ENCODE data around the gene EMX1.

Gene EMX1

DNA sequence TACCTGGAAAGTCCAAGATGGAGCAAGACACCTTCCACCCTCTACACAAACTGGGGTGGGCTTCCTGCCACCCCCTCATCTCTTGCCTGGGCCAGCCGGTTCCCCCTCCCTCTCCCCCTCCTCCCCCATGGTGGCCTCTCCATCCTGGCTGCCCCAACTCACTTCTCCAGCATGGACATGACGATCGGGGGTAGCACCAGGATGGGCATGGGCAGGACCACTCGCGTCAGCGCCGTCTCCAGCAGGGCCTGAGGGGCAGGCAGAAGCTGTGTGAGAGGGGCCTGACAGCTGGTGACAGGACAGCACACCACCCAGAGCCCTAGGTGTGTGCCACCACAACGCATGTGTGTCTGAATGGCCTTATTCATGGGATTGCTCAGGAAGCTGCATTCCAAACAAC, 51.0 kb downstream of the EMX1 start:
- H3K36me3 ChIP-seq (ENCODE audit: insufficient read depth, low read length): peaks cover 7% of the 10 kb centered on the region
- no peaks in the 10 kb centered on the region for H3K4me1 ChIP-seq (ENCODE audit: insufficient read depth, low read length)
- H3K27ac ChIP-seq (ENCODE audit: low read depth, low read length): no peak overlapping the region
- no peaks in the 10 kb centered on the region for H3K27me3 ChIP-seq (ENCODE audit: control insufficient read depth in 1 of 2, insufficient read depth in 2 of 2, low read length in 2 of 2)
- no peak overlapping the region for H3K9ac ChIP-seq (ENCODE audit: low read length)
- H3K9me3 ChIP-seq (ENCODE audit: low read length): no peaks in the 10 kb centered on the region
- no peak overlapping the region for H3K4me3 ChIP-seq (ENCODE audit: low read depth in 1 of 2, low read length in 2 of 2)

DNA sequence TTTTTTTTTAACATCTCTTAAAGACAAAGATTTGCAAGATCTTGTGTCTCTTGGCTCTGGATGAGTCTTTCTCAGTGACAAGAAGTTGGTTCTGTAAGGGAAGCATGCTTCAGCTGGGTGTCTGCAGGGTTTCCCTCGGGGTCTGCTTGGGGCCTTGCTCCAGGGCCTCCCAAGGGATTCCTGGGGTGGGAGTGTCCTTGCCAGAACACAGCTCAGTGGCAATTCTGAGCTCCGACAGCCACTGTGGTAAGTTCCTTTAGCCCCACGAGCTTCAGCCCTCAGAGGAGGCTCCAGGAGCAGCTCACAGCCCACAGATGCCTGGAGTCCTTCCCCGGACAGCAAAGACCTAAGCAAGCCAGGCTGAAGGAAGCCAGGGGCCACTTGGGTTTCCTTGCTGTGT, 52.4 kb downstream of the EMX1 start:
- H3K4me3 ChIP-seq (ENCODE audit: low read depth in 1 of 2, low read length in 2 of 2): no peak overlapping the region
- no peaks in the 10 kb centered on the region for H3K9me3 ChIP-seq (ENCODE audit: low read length)
- no peaks in the 10 kb centered on the region for H3K4me1 ChIP-seq (ENCODE audit: insufficient read depth, low read length)
- no peak overlapping the region for H3K9ac ChIP-seq (ENCODE audit: low read length)
- no peak overlapping the region for H3K27ac ChIP-seq (ENCODE audit: low read depth, low read length)
- peaks cover 7% of the 10 kb centered on the region for H3K36me3 ChIP-seq (ENCODE audit: insufficient read depth, low read length)
- H3K27me3 ChIP-seq (ENCODE audit: control insufficient read depth in 1 of 2, insufficient read depth in 2 of 2, low read length in 2 of 2): no peaks in the 10 kb centered on the region

DNA sequence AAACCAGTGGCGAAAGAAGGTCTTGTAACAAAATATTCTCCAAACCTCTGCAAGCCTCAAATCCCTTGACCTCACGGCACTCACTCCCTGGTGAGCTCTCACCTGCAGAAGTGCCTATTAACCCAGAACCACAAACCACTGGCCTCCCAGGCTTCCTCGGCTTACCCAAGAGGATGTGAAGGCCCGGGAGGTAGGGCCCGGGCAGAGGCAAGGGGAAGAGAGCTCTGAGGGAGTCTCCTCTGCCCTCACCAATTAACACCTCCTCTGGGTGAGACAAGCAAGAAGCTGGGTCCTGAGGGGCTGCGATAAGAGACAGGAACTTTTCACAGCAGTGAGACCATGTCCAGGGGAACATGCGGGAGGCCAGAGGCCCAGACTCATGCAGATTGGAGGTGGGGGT, 53.7 kb downstream of the EMX1 start:
- peaks cover 7% of the 10 kb centered on the region for H3K36me3 ChIP-seq (ENCODE audit: insufficient read depth, low read length)
- H3K4me3 ChIP-seq (ENCODE audit: low read depth in 1 of 2, low read length in 2 of 2): no peak overlapping the region
- H3K4me1 ChIP-seq (ENCODE audit: insufficient read depth, low read length): no peaks in the 10 kb centered on the region
- no peaks in the 10 kb centered on the region for H3K27me3 ChIP-seq (ENCODE audit: control insufficient read depth in 1 of 2, insufficient read depth in 2 of 2, low read length in 2 of 2)
- H3K9me3 ChIP-seq (ENCODE audit: low read length): no peaks in the 10 kb centered on the region
- H3K9ac ChIP-seq (ENCODE audit: low read length): no peak overlapping the region
- no peak overlapping the region for H3K27ac ChIP-seq (ENCODE audit: low read depth, low read length)

DNA sequence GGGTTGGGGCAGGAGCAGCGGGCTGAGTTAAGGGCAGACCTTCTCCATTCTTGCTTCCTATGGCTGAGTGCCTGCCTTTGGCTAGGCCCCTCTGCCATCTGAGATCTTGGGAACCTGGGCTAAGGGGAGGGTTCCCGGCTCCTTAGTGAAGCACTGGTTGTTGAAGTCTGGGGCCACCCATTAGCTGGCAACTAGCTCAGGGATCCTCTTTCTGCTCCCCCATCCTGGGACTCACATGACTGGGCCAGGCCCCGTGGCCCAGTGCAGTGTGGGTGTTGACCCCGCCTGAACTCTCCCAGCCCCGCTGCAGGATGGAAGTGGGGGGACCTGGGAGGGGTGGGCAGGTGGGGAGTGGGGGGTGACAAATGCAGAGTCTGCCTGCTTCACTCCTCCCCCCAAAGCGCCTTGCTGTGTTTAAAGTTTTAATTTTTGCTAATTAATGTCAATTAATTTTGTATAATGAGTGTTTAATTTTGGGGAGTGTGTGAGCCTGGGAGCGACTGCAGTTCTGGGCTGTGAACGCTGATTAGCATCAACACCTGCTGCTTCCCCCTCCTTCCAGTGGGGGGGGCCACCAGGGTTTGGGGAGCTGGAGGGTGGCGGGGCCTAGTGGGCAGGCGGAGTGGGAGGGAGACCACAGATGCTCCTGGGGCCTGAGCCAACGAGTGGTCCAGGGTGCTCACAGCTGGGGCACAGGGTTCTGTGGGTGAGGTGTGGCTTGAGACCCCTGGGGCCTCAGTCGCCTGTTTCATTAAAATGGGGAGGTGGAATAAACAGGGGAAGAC, 55.2 kb downstream of the EMX1 start:
- H3K36me3 ChIP-seq (ENCODE audit: insufficient read depth, low read length): no peaks in the 10 kb centered on the region
- H3K9me3 ChIP-seq (ENCODE audit: low read length): no peaks in the 10 kb centered on the region
- no peaks in the 10 kb centered on the region for H3K4me1 ChIP-seq (ENCODE audit: insufficient read depth, low read length)
- no peak overlapping the region for H3K9ac ChIP-seq (ENCODE audit: low read length)
- no peak overlapping the region for H3K4me3 ChIP-seq (ENCODE audit: low read depth in 1 of 2, low read length in 2 of 2)
- no peaks in the 10 kb centered on the region for H3K27me3 ChIP-seq (ENCODE audit: control insufficient read depth in 1 of 2, insufficient read depth in 2 of 2, low read length in 2 of 2)
- no peak overlapping the region for H3K27ac ChIP-seq (ENCODE audit: low read depth, low read length)

DNA sequence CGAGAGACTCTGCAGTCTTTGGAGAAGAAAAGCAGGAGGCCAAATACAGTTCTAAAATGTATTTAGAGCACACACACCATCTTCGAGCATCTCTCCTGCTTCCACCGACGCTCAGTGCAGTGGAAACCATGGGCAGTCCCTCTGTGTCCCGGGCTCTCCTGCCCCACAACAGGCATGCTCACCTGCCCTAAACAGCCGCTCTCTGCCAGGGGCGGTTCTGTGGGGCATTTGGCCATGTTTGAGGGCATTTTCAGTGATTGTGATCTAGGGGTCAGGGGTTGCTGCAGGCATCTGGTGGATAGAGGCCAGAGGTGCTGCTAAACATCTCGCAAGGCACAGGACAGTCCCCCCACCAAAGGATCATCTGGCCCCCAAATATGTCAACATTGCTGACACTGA, 55.8 kb downstream of the EMX1 start:
- Histone ChIP-seq H3K4me1 (ENCODE audit: insufficient read depth, low read length) (no peaks in the 10 kb centered on the region), H3K27ac (ENCODE audit: low read depth, low read length) (no peak overlapping the region), H3K9ac (ENCODE audit: low read length) (no peak overlapping the region), H3K36me3 (ENCODE audit: insufficient read depth, low read length) (no peaks in the 10 kb centered on the region), H3K4me3 (ENCODE audit: low read depth in 1 of 2, low read length in 2 of 2) (no peak overlapping the region), H3K27me3 (ENCODE audit: control insufficient read depth in 1 of 2, insufficient read depth in 2 of 2, low read length in 2 of 2) (no peaks in the 10 kb centered on the region), H3K9me3 (ENCODE audit: low read length) (no peaks in the 10 kb centered on the region)

DNA sequence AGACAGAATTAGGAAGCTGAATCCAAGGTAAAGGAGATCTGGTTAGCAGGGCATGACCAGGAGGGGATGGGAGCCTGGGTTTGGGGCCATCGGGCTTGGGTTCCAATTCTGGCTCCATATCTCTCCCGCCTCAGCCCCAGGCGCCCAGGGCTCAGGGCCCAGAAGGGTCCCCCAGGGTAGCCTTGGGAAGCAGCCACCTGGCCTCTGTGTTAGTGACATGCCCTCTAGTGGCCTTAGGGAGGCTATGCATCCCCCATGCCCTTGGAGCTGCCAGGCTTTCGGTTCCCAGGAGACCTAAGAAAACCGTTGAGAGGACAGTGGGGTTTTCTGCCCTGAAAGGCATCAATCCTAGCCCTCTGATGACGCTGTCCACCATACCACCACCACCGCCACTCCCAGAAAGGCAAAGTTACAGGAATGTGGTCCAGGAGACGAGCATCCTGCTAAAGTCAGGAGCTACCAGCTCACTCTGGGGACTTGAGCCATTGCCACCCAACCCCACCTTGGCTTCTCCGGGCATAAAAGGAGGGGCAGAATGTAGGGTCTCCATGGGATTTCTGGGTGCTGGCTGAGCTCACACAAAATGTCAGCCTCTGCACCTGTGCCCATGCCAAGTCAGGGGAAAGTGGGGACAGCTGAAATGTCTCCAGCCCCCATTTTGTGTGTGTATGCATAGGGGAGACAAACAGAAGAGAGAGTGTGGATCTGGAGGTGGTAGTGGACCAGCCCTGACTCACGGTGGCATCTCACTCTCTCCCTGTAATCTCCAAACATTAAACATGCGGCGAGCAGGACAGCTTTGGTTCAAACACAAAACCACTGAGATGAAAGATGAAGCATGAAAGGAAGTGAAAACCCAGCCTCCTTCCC, 56.5 kb downstream of the EMX1 start:
- Histone ChIP-seq H3K4me3 (ENCODE audit: low read depth in 1 of 2, low read length in 2 of 2) (no peak overlapping the region), H3K27me3 (ENCODE audit: control insufficient read depth in 1 of 2, insufficient read depth in 2 of 2, low read length in 2 of 2) (no peaks in the 10 kb centered on the region), H3K36me3 (ENCODE audit: insufficient read depth, low read length) (no peaks in the 10 kb centered on the region), H3K4me1 (ENCODE audit: insufficient read depth, low read length) (no peaks in the 10 kb centered on the region), H3K9ac (ENCODE audit: low read length) (no peak overlapping the region), H3K9me3 (ENCODE audit: low read length) (no peaks in the 10 kb centered on the region), H3K27ac (ENCODE audit: low read depth, low read length) (no peak overlapping the region)

DNA sequence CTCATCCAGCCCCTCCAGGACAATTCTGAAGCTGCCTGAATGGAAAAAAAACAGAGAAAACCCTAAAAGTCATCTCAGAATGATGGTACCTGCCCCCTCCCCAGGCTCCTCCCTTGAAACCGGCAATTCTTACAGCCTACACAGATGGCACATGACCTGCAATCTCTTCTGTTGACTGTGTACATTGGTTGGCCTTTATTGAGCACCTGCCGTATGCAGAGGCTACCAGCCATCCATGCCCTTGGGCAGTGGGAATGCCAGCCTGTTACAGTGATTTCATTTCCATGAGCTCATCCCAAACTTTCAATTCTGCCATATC, 57.1 kb downstream of the EMX1 start:
- Histone ChIP-seq H3K36me3 (ENCODE audit: insufficient read depth, low read length) (no peaks in the 10 kb centered on the region), H3K4me3 (ENCODE audit: low read depth in 1 of 2, low read length in 2 of 2) (no peak overlapping the region), H3K4me1 (ENCODE audit: insufficient read depth, low read length) (no peaks in the 10 kb centered on the region), H3K9ac (ENCODE audit: low read length) (no peak overlapping the region), H3K27me3 (ENCODE audit: control insufficient read depth in 1 of 2, insufficient read depth in 2 of 2, low read length in 2 of 2) (no peaks in the 10 kb centered on the region), H3K27ac (ENCODE audit: low read depth, low read length) (no peak overlapping the region), H3K9me3 (ENCODE audit: low read length) (no peaks in the 10 kb centered on the region)

DNA sequence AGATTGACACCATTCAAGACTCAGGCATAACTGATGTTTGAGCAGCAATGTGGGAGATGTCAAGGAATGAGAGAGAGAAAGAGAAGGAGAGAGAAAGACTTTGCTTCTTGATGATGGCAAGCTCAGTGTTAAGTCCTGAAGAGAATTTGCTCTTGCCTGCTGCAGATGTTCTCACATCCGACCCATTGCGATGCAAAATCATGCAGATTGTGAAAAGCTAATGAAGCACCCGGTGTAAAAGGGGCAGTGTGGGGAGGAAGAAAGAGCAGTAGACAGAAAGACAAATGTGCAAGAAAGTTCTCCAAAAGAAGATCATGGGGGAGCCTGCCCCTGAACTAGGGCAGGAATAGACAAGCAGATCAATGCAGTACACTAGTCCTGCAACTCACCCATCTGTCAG, 57.7 kb downstream of the EMX1 start:
- no peaks in the 10 kb centered on the region for H3K9me3 ChIP-seq (ENCODE audit: low read length)
- no peaks in the 10 kb centered on the region for H3K4me1 ChIP-seq (ENCODE audit: insufficient read depth, low read length)
- no peaks in the 10 kb centered on the region for H3K36me3 ChIP-seq (ENCODE audit: insufficient read depth, low read length)
- no peaks in the 10 kb centered on the region for H3K27me3 ChIP-seq (ENCODE audit: control insufficient read depth in 1 of 2, insufficient read depth in 2 of 2, low read length in 2 of 2)
- no peak overlapping the region for H3K9ac ChIP-seq (ENCODE audit: low read length)
- H3K4me3 ChIP-seq (ENCODE audit: low read depth in 1 of 2, low read length in 2 of 2): no peak overlapping the region
- H3K27ac ChIP-seq (ENCODE audit: low read depth, low read length): no peak overlapping the region

DNA sequence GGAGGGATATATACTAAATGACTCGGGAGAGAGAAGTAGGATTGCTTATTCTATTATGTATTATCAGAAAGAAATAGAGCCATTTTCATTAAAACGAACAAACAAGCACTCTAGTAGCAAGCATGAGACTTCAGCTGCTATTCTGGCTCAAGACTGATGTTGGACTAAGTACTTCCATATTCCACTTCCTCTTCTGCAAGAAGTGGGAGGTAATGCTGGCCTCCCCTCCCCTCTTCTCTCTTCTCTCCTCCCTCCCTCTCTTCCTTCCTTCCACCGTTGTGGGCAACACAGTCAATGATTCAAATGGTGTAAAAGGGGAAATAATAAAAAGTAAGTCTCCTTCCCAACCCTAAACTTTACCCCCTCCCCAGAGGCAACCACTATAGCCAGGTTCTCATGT, 62.6 kb downstream of the EMX1 start:
- no peak overlapping the region for H3K4me3 ChIP-seq (ENCODE audit: low read depth in 1 of 2, low read length in 2 of 2)
- no peak overlapping the region for H3K9ac ChIP-seq (ENCODE audit: low read length)
- no peaks in the 10 kb centered on the region for H3K9me3 ChIP-seq (ENCODE audit: low read length)
- no peaks in the 10 kb centered on the region for H3K36me3 ChIP-seq (ENCODE audit: insufficient read depth, low read length)
- no peak overlapping the region for H3K27ac ChIP-seq (ENCODE audit: low read depth, low read length)
- no peaks in the 10 kb centered on the region for H3K4me1 ChIP-seq (ENCODE audit: insufficient read depth, low read length)
- no peaks in the 10 kb centered on the region for H3K27me3 ChIP-seq (ENCODE audit: control insufficient read depth in 1 of 2, insufficient read depth in 2 of 2, low read length in 2 of 2)

DNA sequence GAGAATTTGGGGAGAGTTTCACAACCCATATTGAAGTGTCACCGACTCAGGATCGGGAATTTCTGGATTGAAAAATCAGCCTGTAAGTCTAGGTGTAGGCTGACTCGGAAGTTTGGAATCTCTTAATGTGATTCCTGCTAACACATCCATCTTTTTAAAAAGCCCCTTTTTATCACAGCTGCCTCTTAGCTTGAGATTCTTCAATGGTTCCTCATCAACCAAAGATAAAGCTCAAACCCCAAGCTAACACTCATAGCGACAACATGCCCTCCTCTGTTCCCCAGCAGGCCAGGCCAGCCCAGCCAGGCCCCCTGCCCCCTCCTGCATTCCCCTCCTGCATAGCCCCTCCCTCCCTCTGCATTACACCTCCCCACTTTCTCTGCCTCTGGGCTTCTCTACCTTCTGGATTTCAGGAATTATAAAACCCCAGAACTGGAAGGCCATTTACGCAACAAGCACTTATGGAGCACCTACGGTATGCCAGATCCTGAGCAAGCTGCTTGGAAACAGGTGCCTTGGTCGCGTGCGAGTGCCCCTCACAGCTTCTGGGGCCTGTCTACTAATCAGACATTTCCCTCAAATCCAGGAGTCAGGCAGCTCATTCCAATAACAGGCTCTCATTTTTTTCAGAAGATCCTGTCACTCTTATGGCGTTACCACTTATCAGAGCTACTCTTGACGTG, 63.4 kb downstream of the EMX1 start:
- Histone ChIP-seq H3K4me1 (ENCODE audit: insufficient read depth, low read length) (no peaks in the 10 kb centered on the region), H3K4me3 (ENCODE audit: low read depth in 1 of 2, low read length in 2 of 2) (no peak overlapping the region), H3K9ac (ENCODE audit: low read length) (no peak overlapping the region), H3K27me3 (ENCODE audit: control insufficient read depth in 1 of 2, insufficient read depth in 2 of 2, low read length in 2 of 2) (no peaks in the 10 kb centered on the region), H3K36me3 (ENCODE audit: insufficient read depth, low read length) (no peaks in the 10 kb centered on the region), H3K27ac (ENCODE audit: low read depth, low read length) (no peak overlapping the region), H3K9me3 (ENCODE audit: low read length) (no peaks in the 10 kb centered on the region)

DNA sequence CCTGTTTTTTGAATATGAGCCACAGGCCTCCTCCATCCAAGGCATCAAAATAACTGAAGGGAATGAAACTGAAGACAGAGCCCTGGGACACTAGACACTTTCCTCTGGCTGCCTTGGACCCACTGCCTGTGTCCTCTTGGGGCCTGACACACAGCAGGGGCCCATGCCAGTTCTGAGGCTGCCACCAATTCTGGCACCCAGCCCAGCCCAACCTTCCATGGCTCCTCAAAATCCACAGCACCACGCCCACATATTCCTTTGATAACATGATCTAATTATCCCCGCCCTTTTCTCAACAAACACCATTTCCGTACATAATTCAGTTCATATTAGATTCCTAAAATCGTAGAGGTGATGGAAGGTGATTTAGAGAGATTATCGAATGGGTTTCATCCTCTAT, 64.2 kb downstream of the EMX1 start:
- Histone ChIP-seq H3K4me3 (ENCODE audit: low read depth in 1 of 2, low read length in 2 of 2) (no peak overlapping the region), H3K36me3 (ENCODE audit: insufficient read depth, low read length) (no peaks in the 10 kb centered on the region), H3K27ac (ENCODE audit: low read depth, low read length) (no peak overlapping the region), H3K9ac (ENCODE audit: low read length) (no peak overlapping the region), H3K27me3 (ENCODE audit: control insufficient read depth in 1 of 2, insufficient read depth in 2 of 2, low read length in 2 of 2) (no peaks in the 10 kb centered on the region), H3K9me3 (ENCODE audit: low read length) (no peaks in the 10 kb centered on the region), H3K4me1 (ENCODE audit: insufficient read depth, low read length) (no peaks in the 10 kb centered on the region)
